Smooth muscle cell (in vitro differentiated cells): ENCODE measurements around the gene ACBD6. TPM values are rescaled to one million over a fixed set of nuclear protein-coding genes. Genes with fewer than 3 reads are reported as not detected.

Experiments
- DNase-seq: peaks from one replicate; lab custom pipeline; 2025; ENCODE audit not compliant: unreplicated experiment; lab: John Stamatoyannopoulos, UW
- H2AFZ ChIP-seq: fragments of 200-600 bp; sonication (generic); 2 replicates; pipeline ENCODE4 v1.6.0; 2016; ENCODE audit warnings: antibody characterized with exemption, low read depth, mild to moderate bottlenecking
- H3F3A ChIP-seq: fragments of 200-600 bp; sonication (generic); 2 replicates; pipeline ENCODE4 v1.6.0; 2017; ENCODE audit warnings: antibody characterized with exemption, low read depth
- H3K27ac ChIP-seq: fragments of 200-600 bp; sonication (generic); 2 replicates; pipeline ENCODE4 v1.5.1; 2016; ENCODE audit warnings: low read depth, mild to moderate bottlenecking
- H3K27me3 ChIP-seq: fragments of 200-600 bp; sonication (generic); 2 replicates; pipeline ENCODE4 v1.6.1; 2016; ENCODE audit warnings: low read depth, mild to moderate bottlenecking
- H3K36me3 ChIP-seq: fragments of 200-600 bp; sonication (generic); 2 replicates; pipeline ENCODE4 v1.5.1; 2016; ENCODE audit warnings: low read depth
- H3K4me1 ChIP-seq: fragments of 200-600 bp; sonication (generic); 2 replicates; pipeline ENCODE4 v1.5.1; 2016; ENCODE audit warnings: low read depth
- H3K4me2 ChIP-seq: fragments of 200-600 bp; sonication (generic); 2 replicates; pipeline ENCODE4 v1.6.0; 2016; ENCODE audit warnings: mild to moderate bottlenecking
- H3K4me3 ChIP-seq: fragments of 200-600 bp; sonication (generic); 2 replicates; pipeline ENCODE4 v1.5.1; 2016; ENCODE audit warnings: mild to moderate bottlenecking
- H3K79me2 ChIP-seq: fragments of 200-600 bp; sonication (generic); 2 replicates; pipeline ENCODE4 v1.6.0; 2016; ENCODE audit warnings: low read depth, mild to moderate bottlenecking
- H3K9ac ChIP-seq: fragments of 200-600 bp; sonication (generic); 2 replicates; pipeline ENCODE4 v1.6.0; 2016; ENCODE audit warnings: low read depth
- H3K9me3 ChIP-seq: fragments of 200-600 bp; sonication (generic); replicated peaks from 2 replicates; pipeline ENCODE4 v1.5.1; 2016; ENCODE audit warnings: low read depth
- H4K20me1 ChIP-seq: fragments of 200-600 bp; sonication (generic); 2 replicates; pipeline ENCODE4 v1.6.0; 2016; ENCODE audit warnings: low read depth
- WGBS: methylation state at CpG from one replicate; pipeline ENCODE4 v1.1.7; 2016; ENCODE audit warnings: low lambda C conversion rate; 5-methylcytosine and 5-hydroxymethylcytosine counted together
- polyA plus RNA-seq: library from polyadenylated mRNA; unstranded; fragments of >200 nt; fragmentation: Nextera tagmentation; extraction: Ambion mirVana; gene quantifications from 2 replicates; pipeline ENCODE4 v1.2.1, GENCODE V29; 2016
- total RNA-seq: library from RNA; depleted of rRNA; stranded (reverse); fragments of >200 nt; gene quantifications from 2 replicates; pipeline ENCODE4 v1.2.3, GENCODE V29; 2014
- TF ChIP-seq, protein P1 (sequence below): fragments of 200-600 bp; sonication (generic); IDR thresholded peaks from 2 replicates; pipeline ENCODE4 v1.5.1; 2017; ENCODE audit warnings: borderline replicate concordance, mild to moderate bottlenecking, antibody characterized with exemption; ENCODE audit not compliant: insufficient read depth, poor library complexity, severe bottlenecking

The ACBD6 gene
- total and polyA plus RNA-seq, 2 experiments from 2014 or later: 44.1 to 48.7 TPM

DNA sequence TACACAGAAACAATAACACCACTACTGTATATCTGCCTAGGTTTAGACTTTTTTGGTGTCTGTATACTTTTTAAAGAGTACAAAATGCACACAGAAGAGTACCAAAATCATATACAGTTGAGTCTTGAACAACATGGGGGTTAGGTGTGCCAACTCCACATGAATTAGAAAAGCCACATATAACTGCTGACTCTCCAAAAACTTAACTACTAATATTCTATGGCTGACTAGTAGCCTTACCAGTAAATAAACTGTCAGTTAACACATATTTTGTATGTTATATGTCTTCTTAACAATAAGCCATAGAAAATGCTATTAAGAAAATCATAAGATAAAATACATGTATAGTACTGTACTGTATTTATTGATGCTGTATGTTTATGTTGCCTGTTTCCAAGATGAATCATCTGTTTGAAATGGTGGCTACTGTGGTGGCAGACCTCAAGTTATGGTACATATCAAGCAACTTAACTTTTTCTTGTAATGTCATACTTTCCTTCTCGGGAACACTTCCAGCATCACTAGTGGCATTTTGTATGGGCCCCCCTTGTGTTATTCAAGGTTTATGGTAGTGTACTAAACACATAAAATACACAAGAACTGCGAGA lies 201.1 kb downstream of the ACBD6 start:
- no peak overlapping the region for H2AFZ ChIP-seq
- TF ChIP-seq, protein P1, sequence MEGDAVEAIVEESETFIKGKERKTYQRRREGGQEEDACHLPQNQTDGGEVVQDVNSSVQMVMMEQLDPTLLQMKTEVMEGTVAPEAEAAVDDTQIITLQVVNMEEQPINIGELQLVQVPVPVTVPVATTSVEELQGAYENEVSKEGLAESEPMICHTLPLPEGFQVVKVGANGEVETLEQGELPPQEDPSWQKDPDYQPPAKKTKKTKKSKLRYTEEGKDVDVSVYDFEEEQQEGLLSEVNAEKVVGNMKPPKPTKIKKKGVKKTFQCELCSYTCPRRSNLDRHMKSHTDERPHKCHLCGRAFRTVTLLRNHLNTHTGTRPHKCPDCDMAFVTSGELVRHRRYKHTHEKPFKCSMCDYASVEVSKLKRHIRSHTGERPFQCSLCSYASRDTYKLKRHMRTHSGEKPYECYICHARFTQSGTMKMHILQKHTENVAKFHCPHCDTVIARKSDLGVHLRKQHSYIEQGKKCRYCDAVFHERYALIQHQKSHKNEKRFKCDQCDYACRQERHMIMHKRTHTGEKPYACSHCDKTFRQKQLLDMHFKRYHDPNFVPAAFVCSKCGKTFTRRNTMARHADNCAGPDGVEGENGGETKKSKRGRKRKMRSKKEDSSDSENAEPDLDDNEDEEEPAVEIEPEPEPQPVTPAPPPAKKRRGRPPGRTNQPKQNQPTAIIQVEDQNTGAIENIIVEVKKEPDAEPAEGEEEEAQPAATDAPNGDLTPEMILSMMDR: no peak
- H3K4me3 ChIP-seq: no peak overlapping the region
- no peak for DNase-seq
- H3K27me3 ChIP-seq: no peaks in the 10 kb centered on the region
- H3K4me2 ChIP-seq: no peak overlapping the region
- H3K9me3 ChIP-seq: no peaks in the 10 kb centered on the region
- H3K79me2 ChIP-seq: no peaks in the 10 kb centered on the region
- no peaks in the 10 kb centered on the region for H3K4me1 ChIP-seq
- H4K20me1 ChIP-seq: peaks cover 15% of the 10 kb centered on the region
- WGBS: 66% methylated on average over 2 of the region's 2 CpGs
- H3K9ac ChIP-seq: no peak overlapping the region
- H3F3A ChIP-seq: no peaks in the 10 kb centered on the region
- H3K27ac ChIP-seq: peak overlapping the region; percentile 55
- no peaks in the 10 kb centered on the region for H3K36me3 ChIP-seq

DNA sequence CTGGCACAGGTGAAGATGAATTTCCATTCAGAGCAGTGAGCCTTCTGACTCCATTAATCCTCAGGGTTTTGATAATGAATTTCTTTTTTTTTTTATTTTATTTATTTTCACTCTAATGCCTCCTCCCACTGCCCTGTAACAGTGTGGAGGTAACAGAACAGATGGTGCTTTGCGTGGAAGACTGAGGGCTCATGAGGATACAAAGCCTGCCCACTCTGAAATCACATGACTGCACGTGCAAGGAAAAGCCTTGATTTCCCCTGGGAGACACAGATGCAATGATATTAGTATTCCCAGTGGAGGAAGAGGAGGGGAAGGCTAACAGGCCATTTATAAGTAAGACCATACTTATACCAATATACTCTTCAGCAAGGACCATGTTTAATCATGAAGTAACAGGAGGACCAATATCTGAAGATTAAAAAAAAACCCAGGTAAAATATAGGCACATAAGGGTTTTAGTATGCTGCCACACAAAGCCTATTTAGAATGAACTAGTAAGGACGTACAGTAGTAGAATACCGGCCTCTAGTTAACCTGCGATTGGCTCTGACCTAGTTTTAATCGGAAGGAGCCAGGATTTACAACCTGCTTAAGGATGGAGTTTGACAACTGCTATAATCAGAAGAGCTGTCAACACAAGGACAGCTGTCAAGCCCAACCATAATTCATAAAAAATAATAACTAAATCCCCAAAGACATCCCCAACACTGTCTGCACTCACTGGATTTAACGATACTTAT lies 202.7 kb downstream of the ACBD6 start:
- Histone ChIP-seq H3K9me3 (no peaks in the 10 kb centered on the region), H3K9ac (no peak overlapping the region), H2AFZ (no peak overlapping the region), H3K79me2 (no peaks in the 10 kb centered on the region), H3K27me3 (no peaks in the 10 kb centered on the region), H4K20me1 (peaks cover 15% of the 10 kb centered on the region), H3K4me3 (no peak overlapping the region), H3K4me2 (no peak overlapping the region), H3K36me3 (no peaks in the 10 kb centered on the region), H3F3A (no peaks in the 10 kb centered on the region), H3K4me1 (no peaks in the 10 kb centered on the region), H3K27ac (no peak overlapping the region)
- no peak for DNase-seq
- TF ChIP-seq, protein P1: no peak
- 96% methylated on average over 7 of the region's 7 CpGs for WGBS

DNA sequence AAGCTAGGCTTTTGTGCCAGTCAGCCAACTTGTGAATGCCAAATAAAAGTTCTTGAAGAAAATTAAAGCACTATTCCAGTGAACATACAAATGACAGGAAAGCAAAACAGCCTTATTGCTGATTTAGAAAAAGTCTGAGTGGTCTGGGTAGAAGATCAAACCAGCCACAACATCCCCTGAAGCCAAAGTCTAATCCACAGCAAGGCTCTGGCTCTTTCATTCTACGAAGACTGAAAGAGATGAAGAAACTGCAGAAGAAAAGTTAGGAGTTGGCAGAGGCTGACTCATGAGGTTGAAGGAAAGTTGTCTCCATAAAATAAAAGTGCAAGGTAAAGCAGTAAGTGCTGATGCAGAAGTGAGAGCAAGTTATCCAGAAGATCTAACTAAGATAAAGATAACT lies 206.4 kb downstream of the ACBD6 start:
- no peaks in the 10 kb centered on the region for H3F3A ChIP-seq
- no peak overlapping the region for H3K4me3 ChIP-seq
- H3K9ac ChIP-seq: no peak overlapping the region
- H2AFZ ChIP-seq: no peak overlapping the region
- peaks cover 5% of the 10 kb centered on the region for H4K20me1 ChIP-seq
- 34% methylated on average over 1 of the region's 1 CpG for WGBS
- H3K27ac ChIP-seq: no peak overlapping the region
- no peaks in the 10 kb centered on the region for H3K36me3 ChIP-seq
- TF ChIP-seq, protein P1: no peak
- no peaks in the 10 kb centered on the region for H3K4me1 ChIP-seq
- H3K79me2 ChIP-seq: no peaks in the 10 kb centered on the region
- no peaks in the 10 kb centered on the region for H3K27me3 ChIP-seq
- no peak overlapping the region for H3K4me2 ChIP-seq
- no peak for DNase-seq
- H3K9me3 ChIP-seq: no peaks in the 10 kb centered on the region
